Activated T-helper 9 cell treated with anti-CD3 and anti-CD28 coated beads, Interleukin-2, amount 50 U/mL, for 16 hours (primary cell): ENCODE data around the gene EGFLAM.

Experiments used
- DNase-seq: peaks from one replicate; pipeline ENCODE4 v3.0.0-alpha.2; 2020; ENCODE audit warnings: low read depth

Gene EGFLAM

DNA sequence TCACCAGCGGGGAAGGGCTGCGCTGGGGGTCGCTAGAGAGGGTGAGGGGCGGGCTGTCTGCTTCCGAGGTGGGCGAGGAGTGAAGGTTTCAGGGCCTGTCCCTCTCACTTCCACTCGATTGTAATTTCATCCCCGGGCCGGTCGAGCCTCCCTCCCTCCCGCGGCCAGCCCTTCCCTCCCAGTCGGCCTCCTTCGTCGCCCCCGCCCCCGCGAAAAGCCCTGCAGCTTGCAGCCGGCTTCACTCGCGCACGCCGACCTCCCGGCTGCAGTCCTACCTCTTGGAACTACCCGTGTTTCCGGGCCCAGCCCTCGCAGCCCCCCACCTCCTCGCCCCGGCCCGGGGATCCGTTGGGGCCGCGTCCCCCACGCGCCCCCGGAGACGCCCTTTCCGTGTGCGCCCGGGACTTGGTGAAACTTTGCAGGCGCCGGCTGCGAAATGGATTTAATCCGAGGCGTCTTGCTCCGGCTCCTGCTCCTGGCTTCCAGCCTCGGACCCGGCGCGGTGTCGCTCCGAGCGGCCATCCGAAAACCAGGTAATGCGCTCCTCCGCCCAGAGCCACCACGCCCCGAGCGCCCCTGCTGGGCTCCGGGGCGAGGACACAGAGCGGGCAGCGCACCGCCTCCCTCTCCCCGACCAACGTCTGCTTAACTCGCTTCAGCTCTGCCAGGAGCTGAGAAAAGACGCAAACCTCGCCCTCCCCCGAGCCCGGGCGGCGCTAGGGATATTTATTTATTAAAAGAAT is at the start of gene EGFLAM:
Gene EGFLAM, plus strand, starts transcription at position 241 of the 743 bp plus-strand sequence. Its CDS starts 196 bp downstream, at position 437.
- DNase-seq: no peak

DNA sequence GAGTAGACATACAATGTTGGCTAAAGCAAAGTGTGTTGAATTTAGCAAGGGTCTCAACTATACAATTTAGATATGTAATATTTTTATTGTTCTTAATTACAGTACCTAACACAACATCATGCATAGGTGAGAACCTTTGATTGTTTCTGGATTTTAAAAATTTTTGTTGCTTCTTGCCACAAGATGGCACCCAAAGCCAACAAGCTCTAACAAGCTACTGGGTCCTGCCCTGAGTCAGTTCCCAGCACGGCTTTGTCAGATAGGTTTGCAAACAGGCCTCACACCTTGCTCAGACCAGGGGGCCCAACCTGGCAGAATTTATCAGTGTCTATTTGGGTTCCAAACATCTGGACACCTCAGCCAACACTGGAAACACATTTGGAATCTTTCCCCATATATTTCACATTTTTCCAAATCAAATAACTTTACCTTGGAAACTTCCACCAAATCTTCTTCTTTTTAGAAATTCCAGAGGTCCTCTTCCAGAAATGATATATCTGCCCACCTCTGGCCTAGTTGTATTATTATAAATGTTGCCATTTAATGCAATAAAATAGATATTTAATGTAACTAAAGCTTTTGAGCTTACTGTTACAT is 49.5 kb upstream of the EGFLAM start:
- no peak for DNase-seq

DNA sequence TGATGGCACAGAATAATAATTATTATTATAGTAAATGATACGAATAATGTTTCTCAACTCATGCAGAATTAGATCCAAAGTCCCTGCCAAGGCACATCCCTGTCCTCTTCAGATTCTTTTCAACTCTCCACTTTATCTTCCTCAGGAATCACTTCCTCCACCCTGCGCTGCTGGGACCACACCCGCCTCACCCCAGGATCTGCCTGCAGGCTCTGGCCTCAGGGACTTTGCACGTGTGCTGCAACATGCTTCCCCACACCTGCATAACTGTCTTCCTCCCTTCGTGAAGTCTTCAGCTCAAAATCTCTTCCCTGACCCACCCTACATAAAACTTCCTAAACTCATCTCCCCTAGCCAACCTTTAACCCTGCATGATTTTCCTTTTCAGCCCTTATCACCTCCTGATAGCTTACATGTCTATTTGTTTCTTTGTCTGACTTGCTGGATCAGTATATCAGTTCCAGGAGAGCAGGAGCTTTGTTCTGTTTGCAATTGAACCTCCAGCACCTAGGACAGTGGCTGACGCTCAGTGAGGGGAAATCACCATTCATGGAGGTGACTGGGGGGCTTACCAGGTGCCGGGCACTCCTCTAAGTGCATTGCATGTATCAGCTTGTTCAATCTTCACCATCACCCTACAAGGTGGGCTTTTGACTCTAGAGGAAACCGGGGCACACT is 47.5 kb upstream of the EGFLAM start:
- DNase-seq: no peak

DNA sequence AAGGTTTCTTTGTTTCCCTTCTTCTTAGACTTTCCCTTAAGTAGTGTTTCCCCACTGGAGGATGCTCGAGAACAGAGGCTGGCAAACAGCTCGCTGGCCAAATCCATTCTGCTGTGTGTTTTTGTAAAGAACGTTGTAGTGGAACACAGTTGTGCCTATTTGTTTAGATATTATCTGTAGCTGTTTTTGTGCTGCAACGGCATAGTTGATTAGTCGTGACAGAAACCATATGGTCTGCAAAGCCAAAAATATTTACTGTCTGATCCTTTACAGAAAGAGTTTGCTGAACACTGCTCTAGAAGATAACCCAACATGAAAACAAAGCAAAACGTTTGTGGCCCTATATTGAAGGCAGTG is 47.0 kb upstream of the EGFLAM start:
- DNase-seq: no peak

DNA sequence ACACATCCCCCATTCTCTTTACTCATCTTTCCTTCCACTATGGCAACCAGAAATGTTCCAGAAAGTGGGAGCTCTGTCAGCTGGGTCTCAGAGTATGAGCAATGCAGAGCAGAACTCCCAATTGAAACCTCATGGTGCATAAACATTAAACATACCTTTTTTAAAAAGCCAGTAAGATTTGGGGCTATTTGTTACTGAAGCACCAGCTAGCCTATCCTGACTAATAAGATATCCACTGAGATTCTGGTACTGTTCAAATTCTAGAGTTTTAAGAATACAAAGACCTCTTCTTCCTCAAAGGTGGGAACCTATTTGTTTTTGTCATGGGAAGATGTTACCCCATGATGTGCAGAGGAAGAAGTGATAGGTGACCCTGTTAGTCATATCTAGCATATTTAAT is 46.1 kb upstream of the EGFLAM start:
- DNase-seq: no peak

DNA sequence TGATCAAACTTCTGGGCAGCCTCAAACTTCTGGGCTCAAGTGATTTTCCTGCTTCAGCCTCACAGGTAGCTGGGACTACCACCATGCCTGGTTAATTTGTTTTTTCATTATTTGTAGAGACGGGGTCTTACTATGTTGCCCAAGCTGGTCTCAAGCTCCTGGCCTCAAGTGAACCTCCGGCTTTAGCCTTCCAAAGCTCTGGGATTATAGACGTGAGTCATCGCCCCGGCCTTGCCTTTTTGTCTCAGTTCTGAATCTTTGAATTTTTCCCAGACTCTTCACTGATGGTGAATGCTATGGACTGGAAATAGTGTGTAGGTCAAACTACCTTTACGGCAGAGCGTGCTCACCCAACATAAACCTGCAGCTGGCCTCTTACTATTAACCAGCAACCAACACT is 32.3 kb upstream of the EGFLAM start:
- no peak for DNase-seq

DNA sequence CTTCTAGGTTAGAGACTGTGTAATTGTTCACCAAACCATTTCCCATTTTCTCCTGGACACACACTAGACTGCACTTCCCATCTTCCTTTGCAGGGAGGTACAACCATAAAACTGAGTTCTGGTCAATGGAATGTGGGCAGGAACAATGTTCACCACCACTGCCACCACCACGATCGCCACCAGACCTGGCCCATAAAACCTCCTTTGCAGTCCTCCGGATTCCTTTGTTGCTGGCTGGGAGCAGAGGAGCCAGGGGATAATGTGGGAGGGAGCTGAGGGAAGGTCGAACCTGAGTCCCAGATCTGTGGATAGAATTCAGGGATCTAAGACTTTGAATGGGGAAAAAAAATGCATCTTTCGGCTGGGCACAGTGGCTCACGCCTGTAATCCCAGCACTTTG is 29.4 kb upstream of the EGFLAM start:
- DNase-seq: no peak

DNA sequence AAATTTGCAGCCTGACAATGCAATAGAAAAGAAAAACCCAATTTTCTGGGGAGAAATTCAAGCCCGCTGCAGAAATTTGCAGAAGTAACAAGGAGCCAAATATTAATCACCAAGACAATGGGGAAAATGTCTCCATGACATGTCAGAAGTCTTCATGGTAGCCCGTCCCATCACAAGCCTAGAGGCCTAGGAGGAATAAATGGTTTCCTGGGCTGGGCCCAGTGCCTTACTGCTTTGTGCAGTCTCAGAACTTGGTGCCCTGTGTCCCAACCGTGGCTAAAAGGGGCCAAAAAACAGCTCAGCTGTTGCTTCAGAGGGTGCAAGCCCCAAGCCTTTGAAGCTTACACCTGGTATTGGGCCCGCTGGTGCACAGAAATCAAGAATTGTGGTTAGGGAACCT is 23.6 kb upstream of the EGFLAM start:
- no peak for DNase-seq

DNA sequence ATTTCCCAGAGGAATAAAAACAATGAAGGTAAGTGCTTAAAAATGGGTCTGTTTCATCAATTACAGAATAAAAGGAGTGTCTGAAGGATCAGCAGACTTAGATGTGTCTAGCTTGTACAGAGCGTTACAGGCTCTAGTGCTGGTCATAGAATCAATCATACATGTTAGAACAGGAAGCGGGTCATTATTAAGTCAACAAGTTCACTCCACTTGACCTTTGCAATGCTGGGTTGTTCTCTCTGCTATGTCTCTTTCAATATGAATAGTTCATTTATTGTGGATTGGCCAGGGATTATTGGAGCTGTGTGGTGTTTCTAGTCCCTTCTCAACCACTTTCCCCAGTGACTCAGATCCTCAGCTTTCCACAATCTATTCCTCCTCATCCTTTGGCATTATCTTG is 20.7 kb upstream of the EGFLAM start:
- no peak for DNase-seq

DNA sequence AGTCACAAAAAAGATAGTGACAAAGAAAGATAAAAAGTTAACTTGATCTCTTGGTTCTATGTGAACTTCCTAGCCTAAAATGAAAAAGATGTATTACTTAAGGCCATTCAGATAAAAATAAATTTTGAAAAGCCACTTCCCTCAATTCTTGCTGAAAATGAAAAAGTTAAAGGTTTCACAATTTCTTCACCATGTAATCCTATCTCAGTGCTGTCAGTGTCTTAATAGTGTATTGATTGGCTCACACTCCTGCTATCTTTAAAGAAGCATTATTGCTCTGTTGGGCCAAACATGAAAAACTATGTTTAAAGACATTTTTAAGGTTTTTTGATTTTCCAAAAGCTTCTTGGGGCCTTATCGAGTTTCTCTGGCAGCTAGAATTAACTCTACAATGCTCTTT is 18.1 kb upstream of the EGFLAM start:
- no peak for DNase-seq

DNA sequence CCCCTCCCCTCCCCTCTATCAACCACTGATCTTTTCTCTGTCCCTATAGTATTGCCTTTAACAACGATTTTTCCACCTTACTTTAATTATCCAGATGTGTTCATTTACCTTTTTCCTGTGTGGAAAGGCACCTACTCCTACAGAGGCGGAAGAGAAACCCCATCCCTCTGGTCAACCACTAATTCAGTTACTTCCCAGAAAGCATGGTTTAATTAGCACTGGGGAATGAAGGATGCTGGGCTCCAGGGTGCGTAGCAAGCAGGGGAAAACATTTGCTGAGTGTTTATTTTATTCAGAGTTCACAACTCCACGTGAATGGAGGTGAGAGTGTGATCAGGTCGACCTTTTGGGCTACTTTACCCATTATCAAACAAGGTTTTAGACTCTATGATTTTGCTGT is 16.7 kb upstream of the EGFLAM start:
- DNase-seq: no peak

DNA sequence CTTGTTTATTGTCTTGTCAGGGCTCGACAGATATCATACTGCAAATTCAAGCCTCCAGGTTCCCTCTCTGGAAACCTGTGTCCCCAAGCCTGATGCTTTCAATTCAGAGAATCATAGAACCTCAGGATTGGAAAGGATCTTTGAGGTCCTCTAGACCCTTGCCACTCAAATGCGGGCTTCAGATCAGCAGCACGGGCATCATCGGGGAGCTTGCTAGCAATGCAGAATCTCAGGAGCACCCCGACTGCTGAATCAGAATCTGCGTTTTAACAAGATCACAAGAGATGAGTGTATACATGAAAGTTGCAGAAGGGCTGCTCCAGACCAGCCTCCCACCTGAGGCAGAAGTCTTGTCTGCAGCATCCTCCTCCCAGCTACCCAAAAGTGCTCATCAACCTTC is 13.1 kb upstream of the EGFLAM start:
- DNase-seq: no peak

DNA sequence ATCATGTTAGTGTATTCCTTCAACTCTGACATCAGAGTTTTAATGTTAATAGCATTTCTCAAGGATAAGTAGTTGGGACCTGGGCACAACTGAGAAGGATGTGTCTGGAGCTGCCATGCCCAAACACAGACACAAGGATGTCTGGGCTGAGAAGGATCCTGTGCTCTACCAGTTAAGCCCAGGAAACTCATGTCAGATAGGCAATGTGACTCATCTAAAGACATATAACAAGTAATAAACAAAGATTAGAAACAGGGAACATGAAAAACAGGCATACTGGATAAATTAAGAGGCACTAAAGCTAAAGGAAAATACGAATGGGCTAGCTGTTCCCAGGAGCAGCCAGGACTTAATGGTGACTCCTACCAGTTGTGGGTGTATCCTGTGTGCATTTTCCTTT is 9.1 kb upstream of the EGFLAM start:
- no peak for DNase-seq

DNA sequence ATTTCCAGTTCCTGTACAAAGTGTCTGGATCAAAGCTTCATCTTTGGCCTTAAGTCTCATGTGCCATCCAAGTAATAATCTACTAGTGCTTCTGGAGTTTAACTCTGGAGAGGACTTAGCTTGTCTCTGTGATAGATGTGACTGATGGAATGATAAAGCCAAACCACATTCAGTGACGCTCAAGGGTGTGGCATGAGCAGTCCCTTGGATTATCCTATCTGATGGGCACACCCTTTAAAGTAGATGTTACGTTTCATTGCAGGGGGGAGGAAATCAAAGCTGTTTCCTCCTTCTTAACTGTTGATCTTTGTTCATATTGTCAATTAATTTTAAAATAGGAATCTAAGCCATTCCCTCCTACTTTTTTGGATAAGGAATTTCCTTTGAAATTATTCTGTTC is 8.5 kb upstream of the EGFLAM start:
- DNase-seq: no peak

DNA sequence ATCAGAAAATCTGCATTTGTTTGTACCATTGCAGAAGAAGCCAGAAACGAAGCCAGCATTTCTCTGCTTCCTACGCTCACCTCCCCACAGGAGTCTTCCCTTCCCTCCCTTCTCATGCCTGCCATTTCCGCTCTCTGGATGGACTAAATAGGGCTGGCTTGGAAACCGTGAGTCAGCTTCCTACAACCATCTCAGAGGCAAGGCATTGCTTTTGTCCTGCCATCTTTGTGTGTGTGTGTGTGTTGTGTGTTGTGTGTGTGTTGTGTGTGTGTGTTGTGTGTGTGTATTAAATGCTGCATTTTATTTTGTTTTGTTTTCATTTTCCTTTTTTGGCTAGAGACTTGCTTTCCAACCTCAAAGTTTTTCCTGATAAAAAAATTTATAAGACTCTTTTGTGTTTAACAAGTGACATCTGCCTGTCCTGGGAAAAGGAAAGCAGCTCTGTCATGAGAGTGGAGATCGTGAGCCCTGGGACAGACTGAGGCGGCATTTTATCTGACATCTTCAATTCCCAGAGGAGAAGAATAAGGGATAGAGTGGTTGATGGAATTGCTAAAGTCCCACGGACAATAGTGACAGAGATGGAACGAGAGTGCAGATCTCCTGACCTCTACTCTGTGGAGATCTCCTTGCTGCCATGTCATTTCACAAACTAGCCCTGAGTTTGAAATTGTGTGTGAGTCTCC is 7.5 kb upstream of the EGFLAM start:
- DNase-seq: no peak

DNA sequence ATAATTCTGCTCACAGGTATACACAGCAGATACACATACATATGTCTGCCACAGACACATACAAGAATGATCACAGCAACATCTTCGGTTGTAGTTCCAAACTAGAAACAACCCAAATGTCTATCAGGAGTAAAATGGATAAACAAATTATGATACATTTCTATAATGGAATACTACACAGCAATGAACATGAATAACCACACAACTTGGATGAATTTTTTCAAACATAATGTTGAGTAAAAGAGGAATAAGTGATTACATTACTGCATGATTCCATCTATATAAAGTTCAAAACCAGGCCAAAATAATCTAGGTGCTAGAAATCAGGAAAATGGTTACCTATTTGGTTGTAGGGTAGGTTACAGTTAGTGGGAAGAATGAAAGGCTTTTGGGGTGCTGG is 4.6 kb upstream of the EGFLAM start:
- no peak for DNase-seq

DNA sequence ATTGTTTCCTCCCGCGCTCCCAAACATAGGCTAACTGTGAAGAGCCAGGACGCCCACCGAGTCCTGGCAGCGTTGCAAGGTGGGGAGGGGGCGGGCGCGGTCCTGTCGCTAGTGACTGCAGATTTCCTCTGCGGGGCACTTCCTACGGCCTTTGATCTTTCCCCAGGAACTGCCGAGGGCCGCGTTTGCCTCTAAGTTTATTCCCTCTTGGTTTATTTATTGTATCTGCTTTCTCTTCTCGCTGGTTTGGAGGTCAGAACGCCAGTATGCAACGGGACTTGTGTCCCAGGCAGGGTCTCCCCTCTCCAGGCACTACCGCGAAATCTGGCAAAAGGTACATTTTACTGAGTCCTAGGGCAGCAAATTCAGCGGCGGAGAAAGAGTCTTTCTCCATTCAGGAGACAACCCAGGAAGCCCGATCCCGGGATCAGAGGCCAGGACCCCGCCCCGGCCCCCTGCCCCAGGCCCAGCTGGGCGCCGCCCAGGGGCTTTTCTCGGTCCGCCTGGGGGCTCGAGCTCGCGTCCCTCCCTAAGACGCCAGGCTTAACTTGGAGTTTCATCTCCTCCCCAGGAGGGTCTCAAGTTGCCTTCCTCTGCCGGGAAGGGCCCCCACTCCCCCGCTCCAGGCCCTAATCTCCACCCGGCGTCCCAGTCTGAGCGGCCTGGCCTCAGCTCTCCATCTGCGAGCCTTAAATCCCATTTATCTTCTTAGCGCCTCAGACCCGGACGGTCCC is 884 bp upstream of the EGFLAM start:
- no peak for DNase-seq

DNA sequence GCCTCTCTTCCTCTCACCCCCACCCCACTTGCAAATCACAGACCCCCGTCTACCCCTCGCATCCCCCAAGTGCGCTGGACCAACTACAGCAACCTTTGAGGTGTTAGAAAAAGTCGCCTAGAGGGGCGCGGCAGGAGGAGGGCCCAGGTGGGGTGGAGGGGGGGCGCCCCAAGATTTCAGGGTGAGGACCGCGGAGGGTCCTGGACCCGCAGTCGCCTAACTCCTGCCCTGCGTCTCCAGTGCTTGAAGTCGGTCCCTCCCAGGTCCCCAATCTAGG is 379 bp upstream of the EGFLAM start:
- DNase-seq: no peak

DNA sequence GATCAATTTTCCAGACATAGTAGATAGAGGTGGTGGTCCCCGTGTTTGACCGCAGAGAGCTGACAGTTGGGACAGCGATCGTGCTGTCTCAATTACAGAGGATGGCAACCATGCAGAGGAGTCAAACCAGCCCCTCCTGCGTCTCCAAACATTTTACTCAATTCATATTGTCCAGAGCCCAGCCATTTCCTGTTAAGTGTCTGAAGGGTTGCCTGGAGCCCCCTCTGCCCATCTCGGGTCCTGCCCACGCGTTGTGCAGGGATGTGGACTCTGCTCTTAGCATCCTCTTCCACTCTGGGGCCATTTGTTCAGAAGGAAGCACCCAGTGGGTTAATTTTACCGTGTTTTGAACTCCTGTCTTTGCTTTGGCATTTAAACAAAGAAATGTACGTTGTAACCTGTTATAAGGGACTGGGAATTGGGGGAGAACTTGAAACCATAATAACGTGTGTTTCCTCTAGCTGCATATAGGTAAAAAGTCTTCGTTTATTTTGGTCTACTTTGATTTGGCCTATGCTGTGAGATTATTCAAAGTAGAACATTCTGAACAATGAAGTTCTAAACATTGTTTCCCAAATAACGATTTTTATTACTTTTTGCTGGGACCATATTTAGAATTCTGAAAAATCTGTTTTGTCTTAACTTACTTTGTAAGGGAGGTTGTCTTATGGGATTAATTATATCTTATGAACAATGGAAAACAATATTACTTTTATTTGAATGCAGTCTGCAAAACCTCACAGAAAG is 876 bp downstream of the EGFLAM start:
- no peak for DNase-seq

DNA sequence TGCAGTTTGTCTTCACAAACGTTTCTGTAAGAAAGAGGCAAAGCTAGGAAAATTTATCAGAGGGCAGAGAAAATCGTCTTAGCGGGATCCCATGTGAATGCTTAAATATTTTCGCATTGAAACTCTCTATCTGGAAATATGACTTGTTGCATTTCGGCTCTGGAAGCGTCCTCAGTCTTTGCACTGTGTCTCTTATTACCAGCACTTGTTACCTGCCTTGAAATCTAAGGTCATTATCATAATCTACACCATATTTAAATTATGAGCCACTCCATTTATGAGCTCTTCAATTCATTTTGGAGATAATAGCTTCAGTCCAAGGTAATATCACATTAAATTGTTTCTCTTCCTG is 1.4 kb downstream of the EGFLAM start:
- DNase-seq: no peak

DNA sequence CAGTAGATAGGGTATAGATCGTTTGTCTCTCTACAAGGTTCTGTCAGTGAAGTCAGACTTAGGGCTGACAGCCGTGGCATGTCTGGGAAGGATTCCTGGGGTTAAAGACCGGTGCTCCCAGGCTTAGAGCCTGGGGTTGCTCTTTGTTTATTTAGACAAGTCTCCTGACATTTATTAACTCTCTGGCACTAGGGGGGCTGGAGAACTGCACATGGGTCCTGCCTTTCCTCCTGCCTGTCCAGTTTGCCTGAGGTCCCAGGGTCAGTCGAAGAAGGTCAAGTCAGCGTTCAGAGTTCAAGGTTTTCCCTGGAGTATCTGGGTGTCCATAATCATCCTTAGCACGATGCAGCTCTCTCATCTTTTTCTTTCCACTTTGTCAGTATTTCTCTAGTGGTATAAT is 5.6 kb downstream of the EGFLAM start:
- no peak for DNase-seq

DNA sequence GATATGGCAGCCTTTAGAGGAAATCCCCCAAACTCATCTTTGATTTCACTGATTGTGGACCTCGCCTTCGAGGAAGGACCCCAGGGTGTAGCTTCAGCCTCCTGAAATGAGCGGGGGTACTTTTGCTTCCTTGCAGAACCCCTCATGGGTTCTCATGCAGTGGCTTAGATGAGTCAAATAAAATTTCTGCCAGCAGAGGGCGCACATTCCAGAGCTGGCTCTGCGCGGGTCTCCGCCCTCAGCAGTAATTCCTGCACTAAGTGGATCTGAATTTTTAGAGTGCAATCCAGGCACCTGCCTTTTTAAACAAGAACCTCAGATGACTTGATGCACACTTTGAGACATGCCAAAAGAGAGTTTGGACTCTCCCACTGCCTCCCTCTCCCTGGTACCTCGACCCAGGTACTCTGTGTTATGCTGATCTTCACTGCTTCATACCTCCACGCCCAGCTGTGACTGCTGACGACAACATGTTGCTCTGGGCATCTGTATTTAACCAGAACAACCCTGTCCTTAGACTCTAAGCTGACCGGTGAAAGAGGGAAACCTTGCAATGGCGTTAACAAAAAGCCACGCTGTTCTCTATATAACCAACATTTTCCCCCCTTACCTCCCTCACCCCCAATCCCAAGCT is 7.3 kb downstream of the EGFLAM start:
- DNase-seq: no peak
